ENCODE data around the gene UTP4.
"Not testable (repeated sequence)": the region's sequence is repeated elsewhere in the genome, so short reads cannot be mapped to it uniquely, and the experiment has no call there.

Gene UTP4

DNA sequence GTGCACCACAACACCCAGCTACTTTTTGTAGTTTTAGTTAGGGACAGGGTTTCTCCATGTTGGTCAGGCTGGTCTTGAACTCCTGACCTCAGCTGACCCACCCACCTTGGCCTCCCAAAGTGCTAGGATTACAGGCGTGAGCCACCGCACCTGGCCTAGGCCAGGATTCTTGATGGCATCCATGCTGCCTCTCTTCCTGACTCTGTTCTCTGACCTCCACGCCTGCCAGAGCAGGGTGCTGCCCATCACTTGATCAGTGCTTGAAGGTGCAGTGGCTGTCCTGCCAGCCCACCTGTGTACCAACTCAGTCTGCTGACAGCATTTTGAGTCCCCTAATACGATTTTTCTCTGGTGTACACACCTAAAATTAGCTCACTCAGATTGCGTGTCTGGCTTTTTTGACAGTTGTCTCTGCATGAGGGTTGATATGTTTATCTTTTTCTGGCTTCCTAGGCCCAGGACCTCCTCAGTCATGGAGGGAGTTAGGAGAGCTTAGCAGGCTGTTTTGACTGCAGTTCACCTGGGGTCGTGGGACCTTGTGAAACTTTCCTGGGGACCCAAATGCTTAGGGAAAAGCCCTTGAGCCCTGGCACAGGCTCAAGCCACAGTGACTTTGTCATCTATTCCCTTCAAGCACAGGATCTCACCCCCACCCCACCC is 21.1 kb upstream of the UTP4 start:
- DNase-seq: no peak

- DNase-seq: no peak
Measured at GRCh38 chr16:69111876-69112230, 20.6 kb upstream of the UTP4 start.

DNA sequence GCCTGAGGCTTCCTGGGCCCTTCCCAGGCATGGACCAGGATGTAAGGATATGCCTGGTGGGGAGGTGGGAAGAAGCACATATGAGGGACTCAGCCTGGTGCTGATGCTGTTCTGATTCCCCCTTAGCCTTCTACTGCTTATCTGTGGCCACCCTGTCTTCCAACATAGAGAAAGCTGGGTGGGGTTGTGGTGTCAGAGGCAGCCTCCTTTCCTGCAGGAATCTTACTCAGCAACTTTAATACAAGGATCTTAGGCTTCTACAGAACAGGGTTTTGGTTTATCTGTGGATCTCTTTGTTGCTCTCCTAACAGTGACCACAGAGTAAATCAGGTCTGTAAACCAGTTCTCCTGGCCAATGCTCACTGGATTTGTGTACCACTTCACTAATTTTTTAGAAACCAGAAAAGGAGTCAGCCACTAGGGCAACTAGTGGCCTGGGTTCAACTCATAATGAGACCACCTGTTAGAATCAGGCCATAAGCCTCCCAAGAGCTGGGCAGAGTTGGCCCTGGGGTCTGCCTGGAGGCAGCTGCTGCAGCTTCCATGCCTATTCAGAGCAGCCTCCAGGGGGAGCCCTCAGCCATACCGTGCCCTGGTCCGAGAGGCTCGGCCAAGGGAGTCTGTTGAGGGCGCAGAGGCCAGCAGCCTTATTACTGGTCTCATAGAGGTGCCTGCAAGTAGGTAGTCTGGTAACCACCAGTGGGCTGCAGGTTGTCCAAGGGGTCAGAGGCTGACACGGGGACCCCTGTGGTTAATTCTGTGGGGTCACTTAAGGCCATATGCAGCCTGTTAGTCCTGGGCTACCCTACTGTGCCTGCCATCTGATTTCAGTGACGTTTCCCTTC is 19.9 kb upstream of the UTP4 start:
- no peak for DNase-seq

GRCh38 chr16:69113216-69113615 is 19.2 kb upstream of the UTP4 start:
- DNase-seq: no peak

DNA sequence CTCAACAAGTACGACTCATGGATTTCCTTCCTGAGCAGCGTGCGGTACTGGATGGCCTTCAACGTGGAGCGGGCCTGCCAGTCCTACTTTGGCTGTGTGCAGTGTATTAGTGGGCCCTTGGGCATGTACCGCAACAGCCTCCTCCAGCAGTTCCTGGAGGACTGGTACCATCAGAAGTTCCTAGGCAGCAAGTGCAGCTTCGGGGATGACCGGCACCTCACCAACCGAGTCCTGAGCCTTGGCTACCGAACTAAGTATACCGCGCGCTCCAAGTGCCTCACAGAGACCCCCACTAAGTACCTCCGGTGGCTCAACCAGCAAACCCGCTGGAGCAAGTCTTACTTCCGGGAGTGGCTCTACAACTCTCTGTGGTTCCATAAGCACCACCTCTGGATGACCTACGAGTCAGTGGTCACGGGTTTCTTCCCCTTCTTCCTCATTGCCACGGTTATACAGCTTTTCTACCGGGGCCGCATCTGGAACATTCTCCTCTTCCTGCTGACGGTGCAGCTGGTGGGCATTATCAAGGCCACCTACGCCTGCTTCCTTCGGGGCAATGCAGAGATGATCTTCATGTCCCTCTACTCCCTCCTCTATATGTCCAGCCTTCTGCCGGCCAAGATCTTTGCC is 18.0 kb upstream of the UTP4 start:
- DNase-seq: no peak

DNA sequence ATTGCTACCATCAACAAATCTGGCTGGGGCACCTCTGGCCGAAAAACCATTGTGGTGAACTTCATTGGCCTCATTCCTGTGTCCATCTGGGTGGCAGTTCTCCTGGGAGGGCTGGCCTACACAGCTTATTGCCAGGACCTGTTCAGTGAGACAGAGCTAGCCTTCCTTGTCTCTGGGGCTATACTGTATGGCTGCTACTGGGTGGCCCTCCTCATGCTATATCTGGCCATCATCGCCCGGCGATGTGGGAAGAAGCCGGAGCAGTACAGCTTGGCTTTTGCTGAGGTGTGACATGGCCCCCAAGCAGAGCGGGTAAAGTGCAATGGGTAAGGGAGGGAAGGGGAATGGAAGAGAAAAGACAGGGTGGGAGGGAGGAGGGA is 17.5 kb upstream of the UTP4 start:
- DNase-seq: no peak

DNA sequence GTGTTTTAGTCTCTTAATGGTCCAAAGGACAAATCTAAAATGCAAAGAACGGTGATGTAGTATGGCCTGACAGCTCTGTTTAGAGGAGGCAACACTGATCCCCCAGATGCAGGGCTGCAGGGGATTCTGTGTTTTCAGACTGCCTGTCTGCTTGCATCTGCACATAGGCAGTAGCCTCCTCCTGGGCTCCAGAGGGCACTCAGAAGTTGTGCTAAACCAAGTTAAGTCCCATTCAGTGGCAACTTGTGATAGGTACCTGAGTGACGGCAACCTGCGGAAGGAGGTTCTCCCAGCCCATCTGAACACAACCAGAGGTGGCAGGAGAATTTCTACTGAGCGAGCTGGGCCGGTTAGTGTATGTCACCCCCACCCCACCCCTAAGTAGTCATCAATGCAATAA is 17.1 kb upstream of the UTP4 start:
- no peak for DNase-seq

GRCh38 chr16:69115837-69116236 is 16.6 kb upstream of the UTP4 start:
- no peak for DNase-seq

GRCh38 chr16:69116256-69116875 is 16.1 kb upstream of the UTP4 start:
- no peak for DNase-seq

GRCh38 chr16:69116906-69117305 is 15.5 kb upstream of the UTP4 start:
- DNase-seq: no peak

- DNase-seq: no peak
Measured at GRCh38 chr16:69118468-69118867, 14.0 kb upstream of the UTP4 start.

- no peak for DNase-seq
Measured at GRCh38 chr16:69118994-69119393, 13.5 kb upstream of the UTP4 start.

DNA sequence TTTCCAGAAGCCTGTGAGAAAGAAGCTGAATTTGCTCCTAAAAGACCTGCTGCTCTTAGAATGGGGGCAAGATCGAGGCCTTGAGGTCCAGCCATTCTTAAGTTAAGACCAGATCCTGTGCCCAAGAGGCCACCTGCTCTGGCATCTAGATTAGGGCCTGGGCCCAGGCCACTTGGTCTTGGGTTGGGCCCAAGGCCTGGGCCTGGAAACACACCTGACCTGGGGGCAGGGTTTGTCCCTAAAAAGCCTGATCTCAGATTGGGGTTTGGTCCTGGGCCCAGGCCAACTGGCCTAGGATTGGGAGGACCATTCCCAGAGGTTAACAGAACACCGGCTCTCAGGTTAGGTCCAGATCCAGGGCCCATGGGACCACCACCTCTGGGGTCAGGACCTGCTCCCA is 12.9 kb upstream of the UTP4 start:
- DNase-seq: no peak

DNA sequence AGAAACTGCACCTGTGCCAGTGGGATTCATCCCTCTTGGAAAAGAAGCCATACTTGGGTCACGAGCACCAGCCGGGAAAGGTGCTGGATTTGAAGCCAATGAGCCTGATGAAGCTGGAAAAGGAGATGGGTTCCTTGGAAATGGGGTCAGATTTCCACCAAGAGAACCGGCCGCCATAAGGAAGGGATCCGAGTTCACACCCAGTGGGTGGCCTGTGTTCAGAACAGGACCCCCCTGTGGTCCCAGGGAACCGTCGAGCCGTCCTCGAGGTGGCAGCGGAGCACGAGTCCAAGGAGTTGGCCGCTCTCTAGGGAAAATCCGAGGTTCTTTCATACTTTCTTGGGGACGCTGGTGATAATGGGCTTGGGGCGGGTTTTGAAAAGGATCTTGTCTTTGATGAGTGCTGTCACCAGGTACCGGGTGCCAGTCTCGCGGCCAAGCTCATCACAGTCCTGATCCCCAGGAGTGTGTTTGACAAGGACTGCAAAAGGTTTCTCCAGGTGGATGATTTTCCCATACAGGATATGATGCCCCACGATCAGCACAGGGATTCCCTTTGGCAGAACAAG is 12.3 kb upstream of the UTP4 start:
- DNase-seq: no peak

DNA sequence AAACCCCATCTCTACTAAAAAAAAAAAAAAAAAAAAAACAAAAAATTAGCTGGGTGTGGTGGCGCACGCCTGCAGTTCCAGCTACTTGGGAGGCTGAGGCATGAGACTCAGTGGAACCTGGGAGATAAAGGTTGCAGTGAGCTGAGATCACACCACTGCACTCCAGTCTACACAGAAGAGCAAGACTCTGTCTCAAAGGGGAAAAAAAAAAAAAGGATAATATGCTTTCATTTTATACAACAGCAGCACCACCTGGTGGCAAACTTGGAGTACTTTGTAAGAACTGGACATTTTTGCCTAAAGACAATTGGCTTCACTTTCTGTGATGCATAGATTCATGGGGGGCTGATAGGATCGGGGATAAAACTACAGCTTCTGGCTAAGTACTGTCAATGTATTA is 8.5 kb upstream of the UTP4 start:
- DNase-seq: peak in 1 of 2 experiments; percentile 30

DNA sequence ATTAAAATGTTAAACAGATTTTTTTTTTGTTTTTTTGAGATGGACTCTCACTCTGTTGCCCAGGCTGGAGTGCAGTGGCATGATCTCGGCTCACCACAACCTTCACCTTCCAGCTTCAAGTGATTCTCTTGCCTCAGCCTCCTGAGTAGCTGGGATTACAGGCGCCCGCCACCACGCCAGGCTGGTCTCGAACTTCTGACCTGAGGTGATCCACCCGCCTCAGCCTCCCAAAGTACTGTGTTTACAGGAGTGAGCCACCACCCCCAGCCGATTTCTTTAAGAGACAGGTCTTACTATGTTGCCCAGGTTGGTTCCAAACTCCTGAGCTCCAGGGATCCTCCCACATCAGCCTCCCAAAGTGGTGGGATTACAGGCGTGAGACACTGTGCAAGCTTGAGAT is 8.0 kb upstream of the UTP4 start:
- not testable (repeated sequence) for DNase-seq

- not testable (repeated sequence) for DNase-seq
Measured at GRCh38 chr16:69124961-69125360, 7.5 kb upstream of the UTP4 start.

- DNase-seq: no peak
Measured at GRCh38 chr16:69126221-69126620, 6.2 kb upstream of the UTP4 start.

- not testable (repeated sequence) for DNase-seq
Measured at GRCh38 chr16:69126801-69127200, 5.6 kb upstream of the UTP4 start.

- no peak for DNase-seq
Measured at GRCh38 chr16:69127966-69128510, 4.4 kb upstream of the UTP4 start.

- DNase-seq: no peak
Measured at GRCh38 chr16:69130461-69130860, 2.0 kb upstream of the UTP4 start.

GRCh38 chr16:69131167-69131838 is 1.1 kb upstream of the UTP4 start:
- DNase-seq: no peak
